BJ (cell line): ENCODE data around the gene SHLD1. TPM values are rescaled to one million over a fixed set of nuclear protein-coding genes. Genes with fewer than 3 reads are reported as not detected.

ENCODE experiments used
- CTCF ChIA-PET: fragments of 350-600 bp; formaldehyde crosslinking; extraction: SDS; loops from one replicate; lab custom pipeline; 2021; ENCODE audit warnings: antibody characterized with exemption, inconsistent platforms; lab: Yijun Ruan, JAX
- POLR2A ChIA-PET: fragments of 300-600 bp; sonication (Branson Sonifier 250); formaldehyde crosslinking; extraction: SDS; loops from one replicate; lab custom pipeline; 2021; ENCODE audit warnings: antibody characterized with exemption; lab: Charles Lee
- DNase-seq: peaks from one replicate; pipeline ENCODE4 v3.0.0-alpha.2; 2011; ENCODE audit warnings: low read depth
- H3K27me3 ChIP-seq: 2 replicates; pipeline ENCODE4 v1.6.0; 2011; ENCODE audit warnings: low read length; ENCODE audit not compliant: control insufficient read depth, insufficient read depth
- H3K36me3 ChIP-seq: 2 replicates; pipeline ENCODE4 v1.5.1; 2011; ENCODE audit warnings: low read length; ENCODE audit not compliant: control insufficient read depth, insufficient read depth
- H3K4me3 ChIP-seq: 2 replicates; pipeline ENCODE4 v1.5.1; 2011; ENCODE audit warnings: low read depth, mild to moderate bottlenecking, control low read depth, low read length
- polyA plus RNA-seq: library from polyadenylated mRNA; depleted of rRNA; stranded (reverse); fragments of >200 nt; gene quantifications from 2 replicates; pipeline ENCODE4 v1.2.3, GENCODE V29; 2011
- TF ChIP-seq, protein P1 (sequence below): IDR thresholded peaks from 2 replicates; pipeline ENCODE4 v1.5.1; 2011; ENCODE audit warnings: low read depth, mild to moderate bottlenecking, control low read depth, inconsistent platforms, low read length, moderate library complexity; ENCODE audit not compliant: insufficient read depth

Gene SHLD1
- polyA plus RNA-seq, 1 experiment = 2.0 TPM

DNA sequence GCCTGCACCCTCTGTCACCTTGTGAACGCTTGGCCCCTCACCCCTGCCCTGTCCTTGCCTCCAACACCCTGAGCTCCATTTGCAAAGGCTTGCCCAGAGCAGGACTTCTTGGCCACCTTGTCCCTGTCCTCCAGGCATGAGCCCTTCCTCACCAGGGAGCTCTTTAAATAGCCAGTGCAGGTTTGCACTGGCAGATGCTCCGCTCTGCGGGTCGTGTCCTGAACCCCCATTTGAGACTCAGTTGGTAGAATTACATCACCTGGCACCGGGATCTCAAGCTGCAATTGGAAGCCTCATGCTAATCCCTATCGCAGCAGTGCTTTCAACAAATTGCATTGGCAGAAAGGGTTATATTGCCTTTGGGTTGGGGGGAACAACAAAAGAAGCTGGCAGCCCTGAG lies 114.2 kb downstream of the SHLD1 start:
- Histone ChIP-seq H3K36me3 (no peaks in the 10 kb centered on the region), H3K27me3 (no peaks in the 10 kb centered on the region), H3K4me3 (no peak overlapping the region)
- no peak for DNase-seq
- TF ChIP-seq, protein P1, sequence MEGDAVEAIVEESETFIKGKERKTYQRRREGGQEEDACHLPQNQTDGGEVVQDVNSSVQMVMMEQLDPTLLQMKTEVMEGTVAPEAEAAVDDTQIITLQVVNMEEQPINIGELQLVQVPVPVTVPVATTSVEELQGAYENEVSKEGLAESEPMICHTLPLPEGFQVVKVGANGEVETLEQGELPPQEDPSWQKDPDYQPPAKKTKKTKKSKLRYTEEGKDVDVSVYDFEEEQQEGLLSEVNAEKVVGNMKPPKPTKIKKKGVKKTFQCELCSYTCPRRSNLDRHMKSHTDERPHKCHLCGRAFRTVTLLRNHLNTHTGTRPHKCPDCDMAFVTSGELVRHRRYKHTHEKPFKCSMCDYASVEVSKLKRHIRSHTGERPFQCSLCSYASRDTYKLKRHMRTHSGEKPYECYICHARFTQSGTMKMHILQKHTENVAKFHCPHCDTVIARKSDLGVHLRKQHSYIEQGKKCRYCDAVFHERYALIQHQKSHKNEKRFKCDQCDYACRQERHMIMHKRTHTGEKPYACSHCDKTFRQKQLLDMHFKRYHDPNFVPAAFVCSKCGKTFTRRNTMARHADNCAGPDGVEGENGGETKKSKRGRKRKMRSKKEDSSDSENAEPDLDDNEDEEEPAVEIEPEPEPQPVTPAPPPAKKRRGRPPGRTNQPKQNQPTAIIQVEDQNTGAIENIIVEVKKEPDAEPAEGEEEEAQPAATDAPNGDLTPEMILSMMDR = no peak
- CTCF ChIA-PET = no interaction called here
- POLR2A ChIA-PET = no interaction called here

DNA sequence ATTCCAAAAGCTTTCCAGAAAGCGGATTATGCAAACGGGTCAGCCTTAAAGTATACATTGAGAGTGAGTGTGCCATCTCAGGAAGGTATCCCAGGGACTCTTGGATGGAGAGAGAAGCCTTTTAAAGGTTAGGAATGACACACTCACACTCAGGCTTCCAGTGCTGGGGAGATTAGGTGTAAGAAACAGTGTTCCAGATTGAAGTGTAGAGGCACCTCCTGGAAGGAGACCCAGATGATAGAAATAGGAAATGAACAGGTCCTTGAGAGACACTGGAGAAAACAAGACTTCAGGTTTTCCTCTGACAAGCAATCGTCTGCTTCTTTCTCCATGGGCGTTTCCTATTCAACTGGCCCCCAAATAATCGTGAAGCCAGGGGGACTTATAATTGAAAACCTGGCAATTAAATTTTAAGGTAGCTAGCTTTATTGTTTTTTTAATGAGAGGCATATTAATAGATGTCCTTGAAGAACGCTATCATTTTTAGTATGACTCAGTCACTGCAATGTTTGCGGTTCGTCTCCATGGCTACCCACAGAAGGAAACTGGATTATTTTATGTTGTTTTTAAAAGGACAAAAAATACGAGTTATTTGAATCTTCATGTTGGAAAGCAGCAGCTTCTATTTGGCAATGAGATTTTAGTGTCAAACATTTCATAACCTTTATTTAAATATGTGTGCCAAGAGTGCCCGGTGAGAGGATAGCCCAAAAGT lies 114.8 kb downstream of the SHLD1 start:
- TF ChIP-seq, protein P1 = no peak
- H3K4me3 ChIP-seq = no peak overlapping the region
- CTCF ChIA-PET = no interaction called here
- no peak for DNase-seq
- no peaks in the 10 kb centered on the region for H3K27me3 ChIP-seq
- POLR2A ChIA-PET = no interaction called here
- no peaks in the 10 kb centered on the region for H3K36me3 ChIP-seq

GRCh38 chr20:5865604-5866003 lies 115.4 kb downstream of the SHLD1 start:
- POLR2A ChIA-PET = no interaction called here
- H3K4me3 ChIP-seq = no peak overlapping the region
- H3K27me3 ChIP-seq = no peaks in the 10 kb centered on the region
- CTCF ChIA-PET = no interaction called here
- no peaks in the 10 kb centered on the region for H3K36me3 ChIP-seq
- no peak for DNase-seq
- TF ChIP-seq, protein P1 = no peak

DNA sequence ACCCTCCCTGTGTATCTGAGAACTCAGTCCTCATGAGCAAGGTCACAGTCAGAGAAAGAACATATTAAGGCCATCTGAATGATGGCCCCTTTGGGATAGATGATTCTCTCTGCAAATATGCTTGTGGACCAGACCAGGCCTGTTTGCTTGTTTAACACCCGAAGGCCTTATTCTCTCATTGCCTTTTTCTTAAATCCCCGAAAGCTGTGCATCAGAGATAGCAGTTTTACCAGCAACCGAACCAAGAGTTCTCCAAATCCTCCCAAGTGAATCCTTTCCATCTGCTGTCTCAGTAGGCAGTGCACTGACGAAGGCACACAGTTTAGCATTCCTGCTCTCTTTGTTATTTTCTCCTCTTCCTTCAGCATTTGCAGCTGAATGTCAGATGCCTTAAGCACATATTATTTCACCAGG lies 120.4 kb downstream of the SHLD1 start:
- TF ChIP-seq, protein P1 = no peak
- H3K36me3 ChIP-seq = no peaks in the 10 kb centered on the region
- no peaks in the 10 kb centered on the region for H3K27me3 ChIP-seq
- ChIA-PET POLR2A (interaction anchor here (0.7 kb wide), 1 partner anchor 23 kb away, joined by 3 read pairs; no protein-coding TSS in a partner anchor), CTCF (no interaction called here)
- no peak for DNase-seq
- H3K4me3 ChIP-seq = no peak overlapping the region

DNA sequence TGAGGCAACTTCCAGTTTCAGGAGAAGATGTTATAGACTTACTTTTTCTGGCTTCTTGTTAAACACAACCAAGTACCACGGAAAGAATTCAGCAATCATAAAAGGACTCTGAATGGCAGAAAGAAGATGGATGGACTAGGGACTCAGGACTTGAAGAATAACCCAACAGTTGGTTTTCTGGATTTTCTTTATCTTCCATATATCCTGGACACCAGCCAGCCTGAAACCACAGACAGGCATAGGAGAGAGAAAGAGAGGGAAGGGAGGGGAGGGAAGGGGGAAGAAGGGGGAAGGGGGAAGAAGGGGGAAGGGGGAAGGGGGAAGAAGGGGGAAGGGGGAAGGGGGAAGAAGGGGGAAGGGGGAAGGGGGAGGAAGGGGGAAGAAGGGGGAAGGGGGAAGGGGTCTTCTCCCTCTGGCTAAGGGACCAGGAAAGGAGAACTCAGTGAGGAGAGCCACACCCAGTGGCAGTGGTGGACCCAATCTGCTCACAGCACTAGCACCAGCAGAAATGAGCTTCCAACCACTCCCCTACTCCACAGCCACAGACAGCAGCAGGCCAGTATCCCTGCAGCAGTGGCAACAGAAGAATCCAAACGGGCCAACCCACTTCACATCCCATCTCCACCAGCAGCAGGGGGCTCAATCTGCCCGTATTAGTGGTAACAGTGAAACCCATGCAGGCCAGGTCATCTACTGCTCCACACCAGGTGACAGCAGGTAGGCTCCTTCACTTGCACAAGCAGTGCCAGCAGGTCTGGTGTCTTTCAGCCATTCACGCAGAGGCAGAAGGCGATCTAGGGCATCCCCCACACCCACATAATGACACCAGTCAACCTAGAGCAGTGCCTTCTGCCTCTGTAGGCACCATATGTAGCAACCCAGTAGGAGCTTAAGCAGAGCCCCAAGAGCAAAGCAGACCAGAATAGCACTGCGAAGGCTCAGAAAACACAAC lies 121.5 kb downstream of the SHLD1 start:
- POLR2A ChIA-PET = interaction anchor here (0.6 kb wide), 1 partner anchor 318 kb away, joined by 6 read pairs; no protein-coding TSS in a partner anchor
- CTCF ChIA-PET = no interaction called here
- no peak for DNase-seq
- Histone ChIP-seq H3K27me3 (no peaks in the 10 kb centered on the region), H3K4me3 (no peak overlapping the region), H3K36me3 (no peaks in the 10 kb centered on the region)
- TF ChIP-seq, protein P1 = no peak
